ENCODE data around the gene FBXO17.

- TF ChIP-seq CTCF (IDR thresholded peaks at IDR 0.05): no peak
- TF ChIP-seq KAT7 (CRISPR knock-in tag; IDR thresholded peaks at IDR 0.05; ENCODE audit: borderline replicate concordance): no peak
- TF ChIP-seq USF2 (CRISPR knock-in tag; IDR thresholded peaks at IDR 0.05): no peak
- TF ChIP-seq NR3C1 (CRISPR knock-in tag; conservative IDR thresholded peaks at IDR 0.05; ENCODE audit: low read depth): no peak
- TF ChIP-seq TCF7 (CRISPR knock-in tag; IDR thresholded peaks at IDR 0.05; ENCODE audit: low read depth): no peak
- TF ChIP-seq CBFB (CRISPR knock-in tag; IDR thresholded peaks at IDR 0.05; ENCODE audit: low read depth): no peak
- TF ChIP-seq ARID4B (CRISPR knock-in tag; IDR thresholded peaks at IDR 0.05; ENCODE audit: borderline replicate concordance): no peak
- no peak for TF ChIP-seq RORB (CRISPR knock-in tag; IDR thresholded peaks at IDR 0.05)
- no peak for TF ChIP-seq E2F1 (CRISPR knock-in tag; IDR thresholded peaks at IDR 0.05)
- no peak for TF ChIP-seq MAX (CRISPR knock-in tag; IDR thresholded peaks at IDR 0.05)
- TF ChIP-seq ZBTB43 (CRISPR knock-in tag; IDR thresholded peaks at IDR 0.05): no peak
- TF ChIP-seq E2F4 (CRISPR knock-in tag; IDR thresholded peaks at IDR 0.05; ENCODE audit: borderline replicate concordance, low read depth): no peak
- TF ChIP-seq ZNF317 (CRISPR knock-in tag; IDR thresholded peaks at IDR 0.05; ENCODE audit: borderline replicate concordance, low read depth): no peak
- no peak for TF ChIP-seq EMX1 (CRISPR knock-in tag; IDR thresholded peaks at IDR 0.05)
Observed at GRCh38 chr19:38977445-38978325, 2.1 kb upstream of the FBXO17 start.

Data from WTC11 (cell line).